GM03348 (cell line): ENCODE data around the gene AKAP6.
"Not testable (repeated sequence)": the region's sequence is repeated elsewhere in the genome, so short reads cannot be mapped to it uniquely, and the experiment has no call there.

Experiments
- DNase-seq: peaks from one replicate; pipeline ENCODE4 v3.0.0; 2012; ENCODE audit warnings: low spot score

AKAP6 gene

DNA sequence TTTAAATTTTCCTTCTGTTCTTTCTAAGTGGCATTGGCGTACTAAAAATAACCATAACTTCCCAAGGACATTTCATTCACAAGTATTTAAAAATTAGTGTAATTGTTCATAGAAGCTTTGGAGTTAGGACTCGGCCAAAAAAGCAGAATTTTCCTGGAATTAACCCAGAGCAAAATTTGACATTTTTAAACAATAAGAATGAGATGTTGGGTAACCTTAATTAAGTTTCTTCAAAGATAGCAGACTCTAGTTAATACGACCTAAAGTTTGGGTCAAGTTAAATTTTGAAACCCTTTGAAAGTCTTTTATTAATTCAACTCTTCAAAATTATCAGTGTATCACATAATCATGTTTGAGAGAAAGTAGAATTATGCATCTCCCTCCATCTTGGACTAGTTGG lies 118.3 kb downstream of the AKAP6 start:
- DNase-seq, result no peak

DNA sequence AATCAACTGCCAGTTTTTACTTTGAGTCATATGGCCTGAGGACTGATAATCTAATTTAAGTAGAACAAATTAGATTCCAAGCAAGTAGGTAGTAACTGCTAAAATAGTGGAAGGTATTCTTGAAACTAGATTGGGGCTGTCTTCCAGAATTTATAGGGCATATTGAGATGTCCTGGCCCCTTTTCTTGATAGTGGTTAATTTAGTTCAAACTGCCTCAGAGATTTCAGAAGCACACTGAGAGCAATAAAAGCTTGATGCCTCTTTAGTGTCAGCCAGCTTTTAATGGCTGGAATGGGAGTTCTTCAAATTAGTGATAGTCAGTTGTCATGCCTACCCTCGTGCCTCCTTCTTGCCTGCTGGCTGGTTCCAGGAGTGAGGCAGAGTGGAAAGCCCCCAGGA lies 120.5 kb downstream of the AKAP6 start:
- no peak for DNase-seq

DNA sequence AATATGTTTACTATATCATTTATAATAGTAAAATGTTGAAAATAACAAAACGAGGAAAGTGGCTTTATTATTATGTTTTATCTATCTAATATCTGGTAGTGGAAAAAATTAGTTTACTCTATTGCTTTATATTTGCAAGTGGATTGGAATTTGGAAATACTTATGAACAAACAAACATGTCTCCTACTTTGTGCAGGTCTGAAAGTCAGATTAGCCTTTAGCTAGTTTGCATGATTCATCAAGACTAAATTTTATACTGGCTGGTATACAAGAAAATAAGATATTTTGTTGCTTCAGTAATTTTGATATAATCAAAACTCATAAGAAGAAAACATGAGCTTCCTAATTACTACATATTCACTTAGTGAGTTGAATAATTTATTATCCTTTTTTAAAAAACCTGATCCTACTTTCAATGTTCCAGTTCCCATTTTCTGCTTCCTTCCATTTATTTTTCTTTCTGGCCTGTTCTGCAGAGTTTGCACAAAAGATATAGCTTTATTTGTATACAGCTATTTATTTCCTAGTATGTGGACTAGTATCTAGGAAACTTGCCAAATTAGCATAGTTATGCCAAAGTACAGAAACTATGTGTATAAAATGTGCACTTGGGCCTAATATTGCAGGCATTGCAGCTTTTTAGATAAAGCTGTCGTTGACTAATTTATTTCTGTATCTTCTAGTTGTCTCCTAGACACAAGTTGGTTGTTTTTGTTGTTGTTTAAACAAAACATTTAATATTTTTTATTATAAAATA lies 122.0 kb downstream of the AKAP6 start:
- DNase-seq, result peak; percentile 9

DNA sequence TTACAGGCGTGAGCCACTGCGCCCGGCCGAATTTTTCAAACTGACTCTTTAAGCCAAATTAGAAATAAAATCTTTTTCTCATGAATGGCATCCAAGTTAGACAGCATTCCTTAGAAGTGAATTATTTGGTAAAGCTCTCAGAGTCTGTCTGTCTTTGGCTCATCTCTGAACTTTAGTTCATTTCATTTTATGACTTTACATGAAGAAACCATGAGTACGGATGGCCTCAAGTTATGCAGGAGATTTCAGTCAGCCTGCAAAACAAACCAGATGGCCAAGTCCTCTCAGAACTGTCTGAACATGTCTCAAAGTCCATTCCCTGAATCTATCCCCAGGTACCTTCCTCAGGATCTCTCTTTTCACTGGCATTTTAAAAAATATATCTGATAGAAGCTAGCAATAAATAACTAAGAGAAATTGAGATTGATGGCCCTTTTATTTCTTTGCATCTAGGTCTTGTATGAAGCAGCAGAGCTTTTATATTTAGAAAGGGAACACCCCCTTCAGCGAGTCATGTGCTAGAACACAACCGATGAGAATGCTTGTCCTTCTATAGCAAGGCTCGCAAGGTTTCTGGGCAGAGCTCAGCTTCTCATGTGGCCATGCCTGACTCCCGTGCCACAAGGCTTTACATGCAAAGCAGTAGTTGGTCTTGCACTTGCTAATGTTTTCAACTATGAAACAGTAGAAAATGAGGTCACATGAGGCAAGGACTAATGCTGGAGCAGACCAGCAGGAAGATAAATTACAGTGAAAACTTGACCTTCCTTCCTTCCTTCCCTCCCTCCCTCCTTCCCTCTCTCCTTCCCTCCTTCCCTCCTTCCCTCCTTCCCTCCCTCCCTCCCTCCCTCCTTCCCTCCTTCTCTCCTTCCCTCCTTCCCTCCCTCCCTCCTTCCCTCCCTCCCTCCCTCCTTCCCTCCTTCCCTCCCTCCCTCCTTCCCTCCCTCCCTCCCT lies 125.0 kb downstream of the AKAP6 start:
- DNase-seq, result peak; percentile 64

DNA sequence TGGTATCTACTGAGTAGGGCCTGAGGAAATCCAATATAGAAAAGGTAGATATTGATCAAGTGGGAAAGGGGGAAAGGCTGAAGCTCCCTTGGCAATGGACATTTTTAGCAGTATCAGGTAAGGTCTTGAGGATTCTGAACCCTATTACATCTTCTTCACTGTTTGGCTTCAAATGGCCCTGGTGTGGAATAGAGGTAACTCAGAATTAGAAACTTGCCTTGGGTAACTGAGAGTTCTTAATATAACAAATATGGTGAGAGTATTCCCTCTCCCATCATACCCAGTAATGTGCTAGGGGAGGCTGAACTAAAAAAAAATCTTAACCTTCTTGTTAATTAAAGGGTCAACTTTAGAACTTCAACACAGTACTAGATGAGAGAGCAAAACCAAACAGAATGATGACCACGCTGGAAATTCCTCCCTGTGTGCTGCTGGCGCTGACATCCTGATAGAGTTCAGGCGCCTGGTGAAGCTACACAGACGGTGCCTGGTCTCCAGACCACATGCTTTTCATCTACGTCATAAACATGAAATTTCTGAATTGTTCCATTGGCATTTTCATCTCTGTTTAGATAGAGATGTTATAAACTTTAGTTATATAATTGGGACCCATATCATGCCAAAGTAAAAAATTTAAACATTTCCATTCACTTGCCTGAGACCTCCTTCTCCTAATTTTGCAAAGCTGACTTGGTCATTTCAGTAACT lies 128.3 kb downstream of the AKAP6 start:
- peak; percentile 35 for DNase-seq

DNA sequence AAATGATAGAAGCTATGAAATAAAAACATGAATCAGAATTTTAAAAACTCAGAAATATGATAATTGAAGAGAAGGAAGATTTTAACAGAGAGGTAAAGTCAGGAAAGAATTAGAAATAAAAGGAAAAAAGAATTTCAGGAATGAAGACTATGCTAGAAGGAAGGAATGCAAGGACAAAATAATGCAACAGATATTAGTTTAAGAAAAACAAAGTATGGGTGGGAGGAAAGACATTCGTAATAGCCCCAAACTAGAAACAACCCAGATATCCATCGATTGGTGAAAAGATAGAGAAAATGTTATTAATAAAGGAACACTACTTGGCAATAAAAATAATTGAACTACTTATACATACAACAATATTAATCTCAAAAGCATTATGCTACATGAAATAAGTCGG lies 129.6 kb downstream of the AKAP6 start:
- DNase-seq, result peak; percentile 15

DNA sequence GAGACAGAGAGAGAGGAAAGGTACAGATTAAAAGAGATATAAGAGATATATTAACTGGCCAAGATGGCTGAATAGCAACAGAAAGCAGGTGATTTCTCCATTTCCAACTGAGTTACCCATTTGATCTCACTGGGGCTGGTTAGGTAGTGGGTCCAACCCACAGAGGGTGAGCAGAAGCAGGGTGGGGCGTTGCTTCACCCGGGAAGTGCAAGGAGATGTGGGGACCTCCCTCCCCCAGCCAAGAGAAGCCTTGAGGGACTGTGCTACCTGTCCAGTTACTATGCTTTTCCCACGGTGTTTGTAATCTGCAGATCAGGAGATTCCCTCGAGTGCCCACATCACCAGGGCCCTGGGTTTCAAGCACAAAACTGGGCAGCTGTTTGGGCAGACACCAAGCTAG lies 131.2 kb downstream of the AKAP6 start:
- no peak for DNase-seq

DNA sequence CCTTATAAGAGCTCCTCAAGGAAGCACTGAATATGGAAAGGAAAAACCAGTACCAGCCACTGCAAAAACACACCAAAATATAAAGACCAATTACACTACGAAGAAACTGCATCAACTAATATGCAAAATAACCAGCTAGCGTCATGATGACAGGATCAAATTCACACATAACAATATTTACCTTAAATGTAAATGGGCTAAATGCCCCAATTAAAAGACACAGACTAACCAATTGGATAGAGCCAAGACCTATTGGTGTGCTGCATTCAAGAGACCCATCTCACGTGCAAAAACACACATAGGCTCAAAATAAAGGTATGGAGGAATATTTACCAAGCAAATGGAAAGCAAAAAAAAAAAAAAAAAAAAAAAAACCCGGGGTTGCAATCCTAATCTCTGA lies 133.5 kb downstream of the AKAP6 start:
- not testable (repeated sequence) for DNase-seq

DNA sequence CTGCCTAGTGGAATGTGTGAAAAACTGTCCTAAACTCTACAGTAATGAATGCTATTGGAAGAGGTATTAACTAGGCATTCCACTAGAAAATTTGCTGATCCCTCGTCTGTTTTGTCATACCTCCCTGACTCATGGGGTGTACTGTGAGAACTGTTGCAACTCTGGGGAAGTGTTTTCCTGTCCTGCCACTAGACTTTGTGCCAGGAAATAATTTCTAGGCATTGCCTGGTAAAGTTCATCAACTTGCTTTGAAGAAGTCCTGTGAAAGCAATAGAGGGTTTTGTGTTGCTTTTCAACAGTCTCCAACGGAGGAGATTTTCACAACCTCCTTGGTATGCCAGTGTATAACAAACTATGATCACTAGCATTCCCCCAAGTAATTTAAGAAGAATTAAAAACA lies 139.9 kb downstream of the AKAP6 start:
- peak; percentile 77 for DNase-seq

DNA sequence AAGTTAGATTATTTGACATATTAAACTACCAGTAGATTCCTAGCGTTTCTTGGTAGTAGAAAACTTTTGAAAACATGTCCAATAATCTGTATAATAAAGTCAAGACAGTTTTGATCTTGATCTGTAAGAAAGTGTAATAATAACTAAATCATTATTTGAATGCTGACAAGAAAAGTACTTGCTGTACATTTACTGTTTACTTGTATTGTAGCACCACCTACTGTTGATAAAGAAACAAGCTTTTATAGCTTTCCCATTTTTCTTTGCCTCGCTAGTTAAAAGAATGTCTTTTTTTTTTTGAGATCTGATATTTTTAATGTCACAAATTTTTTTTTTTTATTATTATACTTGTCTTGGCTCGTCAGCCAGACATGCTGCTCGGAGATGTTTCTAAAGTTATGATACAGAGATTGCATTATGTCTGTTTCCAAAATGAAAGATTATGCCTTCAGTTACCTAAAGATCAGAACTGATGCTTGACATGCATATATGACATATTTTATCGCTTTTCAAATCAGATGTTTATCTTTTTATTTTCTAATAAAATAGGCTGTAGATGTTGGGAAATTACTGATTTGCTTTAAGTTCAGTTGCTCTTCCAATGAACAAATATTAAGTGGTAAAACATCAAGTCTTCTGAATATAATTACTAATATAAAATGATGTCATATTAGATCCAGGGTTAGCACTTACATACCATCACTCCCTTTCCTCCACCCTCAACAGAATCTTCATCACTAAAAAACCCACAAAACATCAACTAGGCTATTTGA lies 140.5 kb downstream of the AKAP6 start:
- peak; percentile 20 for DNase-seq

DNA sequence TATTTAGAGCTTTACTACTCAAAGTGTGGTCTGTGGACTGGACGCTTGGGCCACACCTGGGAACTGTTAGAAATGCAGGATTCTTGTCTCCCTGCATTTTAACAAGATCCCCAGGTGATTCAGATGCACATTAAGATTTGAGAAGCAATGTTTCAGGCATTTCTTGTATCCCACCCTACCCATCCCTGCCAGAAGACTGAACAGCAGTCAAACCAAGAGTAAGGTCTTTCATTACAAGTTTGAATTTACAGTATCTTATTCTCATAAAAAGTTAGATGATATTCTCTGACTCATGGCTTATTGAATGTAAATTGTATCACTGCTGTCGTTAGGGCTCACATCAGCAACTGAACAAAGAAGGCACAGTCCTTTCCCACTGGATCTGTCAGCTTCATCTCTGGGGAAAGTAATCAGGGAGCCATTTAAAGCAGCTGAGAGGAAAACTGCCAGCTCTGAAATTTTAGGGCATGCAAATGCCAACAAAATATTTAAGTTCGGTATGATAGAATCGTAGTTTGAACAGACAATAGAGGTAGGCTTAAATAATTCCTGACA lies 141.1 kb downstream of the AKAP6 start:
- no peak for DNase-seq

DNA sequence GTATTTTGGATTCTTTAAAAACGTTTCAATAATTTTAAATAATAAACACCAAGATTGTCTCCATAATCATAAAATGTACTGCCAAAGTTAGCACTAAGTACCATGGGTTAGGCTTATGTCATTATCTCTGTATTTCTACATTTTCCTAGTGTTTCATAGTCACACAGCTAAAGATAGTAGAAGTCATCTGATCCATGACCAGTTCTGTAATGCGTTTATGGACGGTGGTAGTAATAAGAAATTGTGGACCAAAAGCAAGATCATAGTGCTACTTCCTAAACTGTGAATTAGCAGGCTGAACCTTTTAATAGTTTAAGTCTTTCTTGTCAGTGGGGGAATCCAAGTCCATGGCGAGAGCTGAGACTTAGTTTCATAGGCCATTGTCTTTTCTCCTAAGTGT lies 142.1 kb downstream of the AKAP6 start:
- no peak for DNase-seq

DNA sequence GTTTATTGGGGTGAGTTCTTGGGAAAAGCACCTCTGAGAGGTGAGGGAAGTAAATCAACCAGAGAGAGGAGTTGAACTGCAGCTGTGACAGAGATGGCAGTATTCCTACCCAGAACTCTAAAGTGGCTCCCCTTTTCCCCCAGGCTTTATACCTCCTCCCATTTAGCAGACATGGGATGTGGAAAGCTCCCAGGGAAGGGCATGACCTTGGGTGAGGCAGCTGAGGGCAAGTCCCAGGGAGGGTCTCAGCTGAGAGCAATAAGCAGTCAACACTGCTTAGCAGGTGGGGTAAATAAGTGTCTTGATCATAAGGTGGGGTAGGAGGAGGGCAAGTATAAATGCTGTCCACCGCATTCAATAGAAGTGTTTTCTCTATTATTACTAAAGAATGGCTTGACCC lies 143.0 kb downstream of the AKAP6 start:
- DNase-seq, result no peak

DNA sequence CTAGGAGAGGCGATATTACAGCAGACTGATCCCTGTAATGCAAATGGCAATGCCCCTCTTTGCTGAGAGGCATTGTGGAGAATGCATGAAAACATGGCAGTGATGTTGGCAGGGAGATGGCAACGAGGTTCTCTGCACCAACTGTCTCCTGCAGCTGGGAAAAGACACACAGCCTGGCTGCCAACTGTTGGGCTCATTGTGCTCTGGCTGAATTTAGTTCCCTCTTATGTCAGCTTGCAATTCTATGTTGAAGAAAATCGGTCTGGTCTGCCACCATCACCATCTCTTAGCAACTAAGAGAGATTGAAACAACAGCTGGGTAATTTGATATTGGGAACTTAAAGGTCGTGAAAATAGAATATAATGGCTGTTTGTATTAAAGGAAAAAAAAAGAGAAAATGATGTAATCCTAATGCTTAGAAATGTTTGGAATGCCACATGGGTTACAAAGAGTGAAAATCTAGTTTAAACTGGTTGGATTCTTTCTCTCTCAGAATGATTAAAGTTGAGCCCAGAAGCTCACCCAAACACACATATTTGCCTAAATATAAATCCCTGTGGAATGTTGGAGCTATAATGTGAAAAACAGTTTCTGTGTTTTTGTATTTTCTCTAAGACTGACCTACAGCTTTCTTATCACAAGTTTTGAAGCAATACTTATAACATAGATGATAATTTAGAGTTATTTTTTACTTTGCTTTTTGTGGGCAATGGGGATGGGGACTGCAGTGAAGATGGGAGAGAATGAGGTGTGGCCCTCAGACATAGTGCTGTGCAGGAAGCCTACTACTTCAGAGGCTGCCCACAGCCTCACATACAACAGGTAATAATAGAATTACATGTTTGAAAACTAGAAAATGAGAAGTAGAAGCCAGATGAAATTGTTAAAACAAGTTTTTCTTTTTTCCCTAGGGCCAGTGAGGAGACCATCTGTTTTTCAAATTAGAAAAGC lies 143.7 kb downstream of the AKAP6 start:
- DNase-seq, result peak; percentile 51

DNA sequence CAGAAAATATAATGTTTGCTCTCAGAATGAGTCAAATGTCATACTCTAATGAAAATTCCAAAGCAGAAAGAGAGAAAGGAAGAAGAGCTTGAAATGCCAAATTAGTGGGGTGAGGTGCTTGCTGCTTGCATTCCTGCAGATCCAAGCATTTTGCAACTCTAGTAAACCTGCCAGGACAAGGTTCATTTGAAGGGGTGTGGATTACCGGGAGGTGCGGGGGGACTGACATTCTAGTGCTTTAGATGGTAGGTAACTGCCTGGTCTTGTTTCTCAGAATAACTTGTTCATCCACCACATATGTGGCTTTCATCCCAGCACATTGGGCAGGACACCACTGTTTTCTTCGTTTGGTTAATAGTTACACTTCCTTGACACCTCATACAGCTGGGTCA lies 144.4 kb downstream of the AKAP6 start:
- DNase-seq, result peak; percentile 60

DNA sequence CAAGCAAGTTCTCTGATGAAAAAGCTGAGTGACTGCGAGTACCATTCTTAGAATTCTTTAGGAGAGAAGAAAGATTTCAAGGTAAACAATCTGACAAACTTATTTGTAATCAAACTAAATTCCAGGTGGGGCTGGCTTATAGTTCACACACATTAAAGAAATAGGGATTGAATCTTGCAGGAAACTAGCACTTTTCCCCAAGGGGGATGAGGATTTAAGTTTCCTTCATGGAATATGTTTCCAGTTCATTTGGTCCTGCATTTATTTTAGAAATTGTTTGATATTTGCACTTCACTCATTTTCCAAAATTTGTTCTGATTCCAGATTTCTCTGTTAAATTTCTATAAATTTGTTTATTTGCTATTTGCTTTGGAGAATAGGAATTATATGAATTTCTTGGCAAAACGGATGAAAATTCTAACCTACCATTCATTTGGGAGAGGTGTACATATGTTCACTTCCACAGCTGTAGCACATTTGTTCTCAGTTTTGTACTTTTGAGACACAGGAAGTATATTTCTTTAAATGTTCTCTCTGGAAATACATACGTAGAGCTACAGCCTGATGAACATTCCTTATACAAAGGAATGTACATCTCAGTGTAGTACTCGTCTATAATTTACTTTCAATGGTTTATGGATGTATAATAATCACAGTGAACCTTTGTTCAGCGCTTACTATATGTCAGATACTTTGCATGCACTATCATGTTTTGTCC lies 145.5 kb downstream of the AKAP6 start:
- no peak for DNase-seq

DNA sequence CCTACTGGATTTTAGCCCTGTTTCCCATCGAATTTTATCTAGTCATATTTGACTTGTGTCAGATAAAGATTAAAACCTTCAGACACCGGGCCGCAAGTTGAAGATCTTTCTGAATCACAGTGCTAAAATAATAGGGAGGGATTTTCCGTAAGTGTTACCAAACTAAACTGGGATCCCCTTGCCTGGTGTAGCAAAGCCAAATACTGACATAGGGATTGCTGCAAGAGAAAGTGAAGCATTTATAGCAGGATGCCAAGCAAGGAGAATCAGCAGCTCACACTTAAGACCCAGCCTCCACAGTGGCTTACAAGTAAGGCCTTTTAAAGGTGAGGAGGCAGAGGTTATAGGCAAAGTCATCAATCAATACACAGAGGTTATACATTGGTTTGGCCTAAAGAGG lies 147.4 kb downstream of the AKAP6 start:
- no peak for DNase-seq

DNA sequence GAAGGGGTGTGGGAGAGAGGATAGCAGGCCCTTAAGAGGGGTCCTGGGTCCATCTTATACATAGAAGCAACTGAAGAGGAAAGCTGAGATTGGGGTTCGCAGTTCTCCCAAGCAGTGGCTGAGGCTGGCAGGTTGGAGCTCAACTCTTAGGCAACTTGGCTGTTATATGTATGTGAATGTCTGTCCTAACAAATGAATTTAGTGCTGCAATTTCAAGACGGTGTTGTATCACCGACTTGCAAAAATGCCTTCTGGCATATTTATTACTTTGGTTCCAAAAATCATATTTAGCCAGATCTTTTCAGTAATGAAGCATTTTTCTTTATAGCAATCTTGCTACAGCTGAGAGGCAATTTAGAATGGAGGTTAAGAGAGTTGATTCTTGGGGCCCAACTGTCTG lies 148.3 kb downstream of the AKAP6 start:
- no peak for DNase-seq

DNA sequence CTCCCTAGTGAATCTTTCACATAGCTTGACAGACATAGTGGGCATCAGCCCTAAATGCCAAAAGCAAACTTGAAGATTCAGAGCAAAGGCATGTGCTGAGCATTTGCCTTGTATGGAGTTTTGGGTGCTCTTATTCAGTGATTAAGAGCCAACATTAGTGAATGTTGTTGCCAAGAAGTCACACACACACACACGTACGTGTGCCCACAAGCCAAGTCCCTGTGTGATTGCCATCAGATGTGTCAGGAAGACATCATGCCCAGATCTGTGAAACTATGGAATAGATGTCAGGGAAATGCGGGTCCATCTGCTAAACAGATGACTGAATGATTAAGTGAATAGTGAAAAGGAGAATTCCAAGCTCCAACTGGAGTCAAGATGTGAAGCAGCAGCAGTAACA lies 149.0 kb downstream of the AKAP6 start:
- peak; percentile 45 for DNase-seq

DNA sequence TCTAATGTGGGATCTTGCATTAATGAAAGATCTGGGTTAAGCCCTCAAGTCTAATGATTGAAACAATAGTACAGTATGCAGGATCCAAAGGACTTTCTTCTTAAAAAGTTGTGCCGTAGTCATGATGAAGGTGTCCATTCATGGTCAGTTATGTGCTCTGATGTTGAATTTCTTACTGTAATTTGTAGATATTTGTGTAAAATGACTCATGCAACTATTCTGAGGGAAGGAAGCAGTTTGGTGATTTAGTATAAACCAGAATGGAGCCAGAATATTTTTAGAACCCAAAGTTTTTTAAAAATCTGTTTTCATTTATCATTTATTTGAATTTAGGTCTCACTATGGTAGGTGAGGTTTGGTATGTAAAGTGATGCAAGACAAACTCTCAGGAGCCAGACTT lies 151.2 kb downstream of the AKAP6 start:
- DNase-seq, result peak; percentile 35
